ENCODE measurements around the gene GUCY1A1. TPM values are rescaled to one million over a fixed set of nuclear protein-coding genes. Genes with fewer than 3 reads are reported as not detected.

Gene GUCY1A1
- total RNA-seq, 1 experiment from 2014 or later = 0.17 TPM

- DNase-seq = no peak
- Histone ChIP-seq H2AFZ (no peak overlapping the region), H3K9me2 (ENCODE audit: insufficient read depth) (no peaks in the 10 kb centered on the region), H3F3A (ENCODE audit: insufficient read depth, low read depth) (no peaks in the 10 kb centered on the region), H3K27me3 (ENCODE audit: insufficient read depth, low read depth) (no peaks in the 10 kb centered on the region), H3K4me3 (no peak overlapping the region), H3K36me3 (ENCODE audit: low read depth) (no peaks in the 10 kb centered on the region), H3K27ac (no peak overlapping the region), H3K4me2 (no peak overlapping the region), H3K9me3 (ENCODE audit: insufficient read depth, low read depth) (no peaks in the 10 kb centered on the region), H4K20me1 (ENCODE audit: insufficient read depth) (no peaks in the 10 kb centered on the region), H3K4me1 (replicated peaks; ENCODE audit: insufficient read depth) (no peaks in the 10 kb centered on the region), H3K79me2 (ENCODE audit: low read depth) (no peaks in the 10 kb centered on the region)
- BruUV-seq (replicated peaks) = no TSS peak
- intact Hi-C loops (cut with micrococcal nuclease; ENCODE audit: unreplicated experiment) = no loop called here
- TF ChIP-seq EZH2 (IDR thresholded peaks at IDR 0.05; ENCODE audit: low read depth) = no peak
- no peak for TF ChIP-seq CTCF (conservative IDR thresholded peaks at IDR 0.05)
- ChIA-PET CTCF (no interaction called here), POLR2A (ENCODE audit: unreplicated experiment) (no interaction called here)
These were observed 48.3 kb upstream of the GUCY1A1 start for GRCh38 chr4:155618183-155618838.

GRCh38 chr4:155620637-155621036 lies 46.0 kb upstream of the GUCY1A1 start:
- no peaks in the 10 kb centered on the region for H3K27me3 ChIP-seq (ENCODE audit: insufficient read depth, low read depth)

GRCh38 chr4:155624478-155624877 lies 42.2 kb upstream of the GUCY1A1 start:
- H3K4me2 ChIP-seq = no peak overlapping the region
- no peaks in the 10 kb centered on the region for H3K9me3 ChIP-seq (ENCODE audit: insufficient read depth, low read depth)
- H3K79me2 ChIP-seq (ENCODE audit: low read depth) = no peaks in the 10 kb centered on the region
- no peaks in the 10 kb centered on the region for H3K9me2 ChIP-seq (ENCODE audit: insufficient read depth)
- no TSS peak for BruUV-seq (replicated peaks)
- H2AFZ ChIP-seq = no peak overlapping the region
- no peaks in the 10 kb centered on the region for H3K27me3 ChIP-seq (ENCODE audit: insufficient read depth, low read depth)
- intact Hi-C loops (cut with micrococcal nuclease; ENCODE audit: unreplicated experiment) = no loop called here
- CTCF ChIA-PET = no interaction called here
- no peak overlapping the region for H3K27ac ChIP-seq
- H3K4me3 ChIP-seq = no peak overlapping the region
- no peaks in the 10 kb centered on the region for H3F3A ChIP-seq (ENCODE audit: insufficient read depth, low read depth)
- no peak for DNase-seq
- no peak for TF ChIP-seq CTCF (conservative IDR thresholded peaks at IDR 0.05)
- no peak for TF ChIP-seq EZH2 (IDR thresholded peaks at IDR 0.05; ENCODE audit: low read depth)
- no peaks in the 10 kb centered on the region for H3K36me3 ChIP-seq (ENCODE audit: low read depth)
- H3K4me1 ChIP-seq (replicated peaks; ENCODE audit: insufficient read depth) = no peaks in the 10 kb centered on the region
- POLR2A ChIA-PET (ENCODE audit: unreplicated experiment) = interaction anchor here (0.7 kb wide), 1 partner anchor 1859 kb away, joined by 3 read pairs; no protein-coding TSS in a partner anchor
- H4K20me1 ChIP-seq (ENCODE audit: insufficient read depth) = no peaks in the 10 kb centered on the region

More at GRCh38 chr4:155620637-155621036, 46.0 kb upstream of the GUCY1A1 start:
- H3K36me3 ChIP-seq (ENCODE audit: low read depth) = no peaks in the 10 kb centered on the region
- no peaks in the 10 kb centered on the region for H3K9me2 ChIP-seq (ENCODE audit: insufficient read depth)
- no peaks in the 10 kb centered on the region for H3K79me2 ChIP-seq (ENCODE audit: low read depth)
- no peaks in the 10 kb centered on the region for H3K9me3 ChIP-seq (ENCODE audit: insufficient read depth, low read depth)
- intact Hi-C loops (cut with micrococcal nuclease; ENCODE audit: unreplicated experiment) = no loop called here
- no peak overlapping the region for H3K4me3 ChIP-seq
- H3F3A ChIP-seq (ENCODE audit: insufficient read depth, low read depth) = no peaks in the 10 kb centered on the region
- no peaks in the 10 kb centered on the region for H3K4me1 ChIP-seq (replicated peaks; ENCODE audit: insufficient read depth)
- H3K4me2 ChIP-seq = no peak overlapping the region
- POLR2A ChIA-PET (ENCODE audit: unreplicated experiment) = no interaction called here
- H2AFZ ChIP-seq = no peak overlapping the region
- no peak for DNase-seq
- H3K27ac ChIP-seq = no peak overlapping the region
- TF ChIP-seq CTCF (conservative IDR thresholded peaks at IDR 0.05) (no peak), EZH2 (IDR thresholded peaks at IDR 0.05; ENCODE audit: low read depth) (no peak)
- H4K20me1 ChIP-seq (ENCODE audit: insufficient read depth) = no peaks in the 10 kb centered on the region
- no TSS peak for BruUV-seq (replicated peaks)
- CTCF ChIA-PET = no interaction called here
